Lower leg skin (tissue), 4 donors: ENCODE measurements around the gene REM2. TPM values are rescaled to one million over a fixed set of nuclear protein-coding genes. Genes with fewer than 3 reads are reported as not detected.

Experiments
- DNase-seq, 2 donors: peaks; one replicate each; pipeline ENCODE4 v3.0.0-alpha.2; 2019; ENCODE audit warnings: low spot score in 2 of 2
- H3K4me3 ChIP-seq: fragments of 200-600 bp; sonication (generic); 2 replicates; pipeline ENCODE4 v1.5.1; 2017; ENCODE audit warnings: mild to moderate bottlenecking, low read depth; ENCODE audit not compliant: poor library complexity, severe bottlenecking
- POLR2A ChIP-seq, 2 donors: fragments of 450-650 bp; IDR thresholded peaks; one replicate each; pipeline ENCODE4 v1.6.1; 2016 to 2017; ENCODE audit warnings: antibody characterized with exemption in 2 of 2, mild to moderate bottlenecking in 1 of 2, moderate library complexity in 1 of 2
- WGBS, 2 donors: methylation state at CpG; one replicate each; pipeline ENCODE4 v1.1.5; 2018; 5-methylcytosine and 5-hydroxymethylcytosine counted together
- intact Hi-C: fragments of 100-400 bp; cut with DNase I; formaldehyde crosslinking; loops from one replicate; pipeline ENCODE4 v1.15.0; 2023; ENCODE audit warnings: low total_unique reads
- total RNA-seq, 4 donors: library from RNA; depleted of rRNA; stranded (reverse); fragments of >200 nt; gene quantifications; one replicate each; pipeline ENCODE4 v1.1.0, GENCODE V29; 2016
- TF ChIP-seq, protein P1 (sequence below), 3 donors: fragments of 450-650 bp; IDR thresholded peaks; one replicate each; pipeline ENCODE4 v1.5.1; 2016; ENCODE audit warnings: antibody characterized with exemption in 3 of 3, mild to moderate bottlenecking in 3 of 3, moderate library complexity in 2 of 3

REM2 gene
- total RNA-seq, 4 donors from 2014 or later, result 0.52 to 2.5 (median 1.5) TPM

DNA sequence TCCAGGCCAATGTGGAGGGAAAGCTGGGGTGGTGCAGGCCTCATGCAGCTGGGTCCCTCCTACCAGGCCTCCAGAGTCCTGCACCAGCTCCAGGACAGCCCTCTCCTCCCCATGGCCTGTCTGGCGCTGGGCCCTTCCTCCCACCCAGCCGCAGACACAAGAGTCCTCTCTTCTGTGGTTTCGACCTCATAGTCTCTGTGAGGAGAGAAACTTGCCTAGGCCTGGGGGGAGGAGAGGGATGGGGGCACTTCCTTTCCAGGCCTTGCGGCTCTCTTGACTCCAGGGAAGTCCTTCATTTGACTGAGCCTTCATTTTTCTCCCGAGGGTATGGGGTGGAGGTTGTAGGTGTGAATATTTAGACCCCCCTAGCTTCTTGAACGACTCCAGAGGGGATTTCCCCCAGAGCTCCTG, 44.4 kb upstream of the REM2 start:
- intact Hi-C loops, result no loop called here
- peak overlapping the region; percentile 63 for H3K4me3 ChIP-seq
- DNase-seq, result peak in 1 of 2 donors; percentile 85
- WGBS, 2 donors, result 2 to 9% methylated on average over 6 of the region's 6 CpGs
- TF ChIP-seq POLR2A (IDR thresholded peaks at IDR 0.05), result no peak
- TF ChIP-seq, protein P1, sequence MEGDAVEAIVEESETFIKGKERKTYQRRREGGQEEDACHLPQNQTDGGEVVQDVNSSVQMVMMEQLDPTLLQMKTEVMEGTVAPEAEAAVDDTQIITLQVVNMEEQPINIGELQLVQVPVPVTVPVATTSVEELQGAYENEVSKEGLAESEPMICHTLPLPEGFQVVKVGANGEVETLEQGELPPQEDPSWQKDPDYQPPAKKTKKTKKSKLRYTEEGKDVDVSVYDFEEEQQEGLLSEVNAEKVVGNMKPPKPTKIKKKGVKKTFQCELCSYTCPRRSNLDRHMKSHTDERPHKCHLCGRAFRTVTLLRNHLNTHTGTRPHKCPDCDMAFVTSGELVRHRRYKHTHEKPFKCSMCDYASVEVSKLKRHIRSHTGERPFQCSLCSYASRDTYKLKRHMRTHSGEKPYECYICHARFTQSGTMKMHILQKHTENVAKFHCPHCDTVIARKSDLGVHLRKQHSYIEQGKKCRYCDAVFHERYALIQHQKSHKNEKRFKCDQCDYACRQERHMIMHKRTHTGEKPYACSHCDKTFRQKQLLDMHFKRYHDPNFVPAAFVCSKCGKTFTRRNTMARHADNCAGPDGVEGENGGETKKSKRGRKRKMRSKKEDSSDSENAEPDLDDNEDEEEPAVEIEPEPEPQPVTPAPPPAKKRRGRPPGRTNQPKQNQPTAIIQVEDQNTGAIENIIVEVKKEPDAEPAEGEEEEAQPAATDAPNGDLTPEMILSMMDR (IDR thresholded peaks at IDR 0.05), result no peak

DNA sequence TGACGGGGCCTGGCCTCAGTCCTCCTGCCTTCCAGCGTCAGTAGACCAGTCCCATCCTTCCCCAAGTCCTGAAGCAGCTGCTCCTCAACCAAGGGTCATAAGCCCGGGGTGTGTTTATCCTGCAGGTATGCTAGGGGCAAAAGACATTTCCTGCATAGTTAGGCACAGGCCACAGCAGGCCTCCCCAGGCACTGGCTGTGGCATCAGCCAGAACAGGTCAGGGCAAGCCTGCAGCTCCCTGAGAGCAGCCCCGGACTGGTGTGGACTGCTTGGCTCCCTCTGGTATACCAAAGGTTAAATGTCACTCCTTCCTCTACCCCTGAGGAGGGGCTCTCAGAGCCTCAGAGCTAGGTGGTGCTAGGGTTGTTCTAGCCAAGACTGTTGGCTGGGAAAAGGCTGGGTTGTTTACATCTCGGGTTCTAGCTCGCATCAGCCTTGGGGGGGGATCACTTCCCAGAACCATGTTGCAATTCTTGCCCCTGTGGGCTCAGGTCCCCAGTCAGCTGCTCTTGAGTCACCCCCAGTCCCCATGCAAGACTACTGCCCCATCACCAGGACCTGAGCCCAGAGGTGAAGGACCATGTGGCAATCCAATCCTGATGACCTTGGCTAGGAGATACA, 43.8 kb upstream of the REM2 start:
- WGBS, 2 donors, result 23 to 26% methylated on average over 6 of the region's 6 CpGs
- no peak for TF ChIP-seq POLR2A (IDR thresholded peaks at IDR 0.05)
- TF ChIP-seq, protein P1 (IDR thresholded peaks at IDR 0.05), result no peak
- intact Hi-C loops, result no loop called here
- DNase-seq, result peak; percentile 86 to 96
- peak overlapping the region; percentile 63 for H3K4me3 ChIP-seq

DNA sequence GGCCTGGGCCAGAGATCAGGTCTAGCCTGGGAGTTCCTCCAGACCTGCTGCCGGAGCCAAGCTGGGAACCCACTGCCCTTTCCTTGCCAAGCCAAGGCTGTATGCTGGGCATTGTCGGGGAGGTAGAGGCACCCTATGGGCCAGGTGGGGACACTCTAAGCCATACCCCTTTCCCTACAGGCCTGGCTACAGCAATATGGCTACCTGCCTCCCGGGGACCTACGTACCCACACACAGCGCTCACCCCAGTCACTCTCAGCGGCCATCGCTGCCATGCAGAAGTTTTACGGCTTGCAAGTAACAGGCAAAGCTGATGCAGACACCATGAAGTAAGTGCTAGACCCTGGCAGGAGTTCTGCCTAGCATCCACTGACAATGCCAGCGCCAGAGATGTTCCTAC, 41.7 kb upstream of the REM2 start:
- no peak overlapping the region for H3K4me3 ChIP-seq
- intact Hi-C loops, result no loop called here
- 88 to 94% methylated on average over 9 of the region's 9 CpGs for WGBS, 2 donors
- no peak for TF ChIP-seq POLR2A (IDR thresholded peaks at IDR 0.05)
- TF ChIP-seq, protein P1 (IDR thresholded peaks at IDR 0.05), result no peak
- DNase-seq, result peak in 1 of 2 donors; percentile 80

- WGBS, 2 donors, result 90 to 92% methylated on average over 8 of the region's 8 CpGs
- intact Hi-C loops, result no loop called here
- DNase-seq, result peak in 1 of 2 donors; percentile 58
- H3K4me3 ChIP-seq, result no peak overlapping the region
- no peak for TF ChIP-seq POLR2A (IDR thresholded peaks at IDR 0.05)
- TF ChIP-seq, protein P1 (IDR thresholded peaks at IDR 0.05), result no peak
These were observed 41.3 kb upstream of the REM2 start for GRCh38 chr14:22841769-22842168.

- H3K4me3 ChIP-seq, result no peak overlapping the region
- no peak for TF ChIP-seq POLR2A (IDR thresholded peaks at IDR 0.05)
- TF ChIP-seq, protein P1 (IDR thresholded peaks at IDR 0.05), result no peak
- peak in 1 of 2 donors; percentile 83 for DNase-seq
- intact Hi-C loops, result no loop called here
- WGBS, 2 donors, result 79 to 82% methylated on average over 28 of the region's 28 CpGs
These were observed 40.6 kb upstream of the REM2 start for GRCh38 chr14:22842211-22843122.
